Keratinocyte (primary cell): ENCODE measurements around the gene PRKAR1B.

Source experiments
- EZH2 ChIP-seq: IDR thresholded peaks from one replicate; pipeline ENCODE4 v1.6.1; 2012; ENCODE audit warnings: inconsistent platforms, mild to moderate bottlenecking, low read length, moderate library complexity
- TF ChIP-seq, protein P1 (sequence below), 3 experiments: IDR thresholded peaks in 1 of 3; conservative IDR thresholded peaks in 1 of 3; optimal IDR thresholded peaks in 1 of 3; 2 replicates in 2 of 3; 3 replicates in 1 of 3; pipeline versions ENCODE3 to v1.5.1; 2011; ENCODE audit warnings: low read length in 3 of 3, mild to moderate bottlenecking in 3 of 3, moderate library complexity in 2 of 3, control low read depth in 1 of 3, inconsistent platforms in 1 of 3; ENCODE audit not compliant: insufficient read depth in 2 of 3; ENCODE audit errors: extremely low read depth in 1 of 3

DNA sequence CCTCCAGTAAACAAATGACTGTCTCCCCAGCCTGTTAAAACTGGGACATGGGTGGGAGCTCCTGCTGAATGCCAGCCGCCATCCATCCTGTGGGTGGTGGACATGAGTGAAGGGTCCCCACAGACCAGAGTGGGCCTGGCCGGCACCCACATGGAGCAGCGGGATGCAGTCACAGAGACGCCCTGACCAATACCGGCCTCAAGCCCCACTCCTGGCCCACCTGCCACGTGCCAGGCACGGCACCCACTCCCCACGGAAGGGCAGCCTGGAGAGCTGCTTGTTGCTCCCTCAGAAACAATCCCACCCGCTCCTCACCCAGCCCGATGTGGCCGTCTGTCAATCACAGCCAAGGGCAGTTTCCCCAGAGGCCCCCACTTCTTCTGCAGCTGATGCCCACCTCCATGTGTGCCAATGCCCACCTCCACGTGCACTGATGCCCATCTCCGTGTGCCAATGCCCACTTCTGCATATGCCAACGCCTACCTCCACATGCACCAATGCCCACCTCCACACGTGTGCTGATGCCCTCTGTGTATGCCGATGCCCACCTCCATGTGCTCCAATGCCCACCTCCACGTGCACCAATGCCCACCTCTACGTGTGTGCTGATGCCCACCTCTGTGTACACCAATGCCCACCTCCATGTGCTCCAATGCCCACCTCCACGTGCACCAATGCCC, 43.4 kb downstream of the PRKAR1B start:
- no peak for TF ChIP-seq EZH2
- TF ChIP-seq, protein P1, sequence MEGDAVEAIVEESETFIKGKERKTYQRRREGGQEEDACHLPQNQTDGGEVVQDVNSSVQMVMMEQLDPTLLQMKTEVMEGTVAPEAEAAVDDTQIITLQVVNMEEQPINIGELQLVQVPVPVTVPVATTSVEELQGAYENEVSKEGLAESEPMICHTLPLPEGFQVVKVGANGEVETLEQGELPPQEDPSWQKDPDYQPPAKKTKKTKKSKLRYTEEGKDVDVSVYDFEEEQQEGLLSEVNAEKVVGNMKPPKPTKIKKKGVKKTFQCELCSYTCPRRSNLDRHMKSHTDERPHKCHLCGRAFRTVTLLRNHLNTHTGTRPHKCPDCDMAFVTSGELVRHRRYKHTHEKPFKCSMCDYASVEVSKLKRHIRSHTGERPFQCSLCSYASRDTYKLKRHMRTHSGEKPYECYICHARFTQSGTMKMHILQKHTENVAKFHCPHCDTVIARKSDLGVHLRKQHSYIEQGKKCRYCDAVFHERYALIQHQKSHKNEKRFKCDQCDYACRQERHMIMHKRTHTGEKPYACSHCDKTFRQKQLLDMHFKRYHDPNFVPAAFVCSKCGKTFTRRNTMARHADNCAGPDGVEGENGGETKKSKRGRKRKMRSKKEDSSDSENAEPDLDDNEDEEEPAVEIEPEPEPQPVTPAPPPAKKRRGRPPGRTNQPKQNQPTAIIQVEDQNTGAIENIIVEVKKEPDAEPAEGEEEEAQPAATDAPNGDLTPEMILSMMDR (optimal IDR thresholded peaks at IDR 0.05 in 1 of 3, IDR thresholded peaks at IDR 0.05 in 1 of 3, conservative IDR thresholded peaks at IDR 0.05 in 1 of 3; ENCODE audit: extremely low read depth in 1 of 3, insufficient read depth in 2 of 3, low read length in 3 of 3) = no peak
